GM19099 (cell line): ENCODE results near the gene PRDM12.

Experiments
- POLR2A ChIP-seq: IDR thresholded peaks from 3 replicates; pipeline ENCODE4 v1.6.1; 2011; ENCODE audit warnings: low read depth; ENCODE audit not compliant: insufficient read length; ENCODE audit errors: extremely low read depth

The PRDM12 gene

GRCh38 chr9:130714586-130715110, 50.3 kb downstream of the PRDM12 start:
- TF ChIP-seq POLR2A: no peak

- no peak for TF ChIP-seq POLR2A
Measured at GRCh38 chr9:130715270-130715669, 50.9 kb downstream of the PRDM12 start.

- TF ChIP-seq POLR2A: no peak
Measured at GRCh38 chr9:130718562-130718961, 54.2 kb downstream of the PRDM12 start.

DNA sequence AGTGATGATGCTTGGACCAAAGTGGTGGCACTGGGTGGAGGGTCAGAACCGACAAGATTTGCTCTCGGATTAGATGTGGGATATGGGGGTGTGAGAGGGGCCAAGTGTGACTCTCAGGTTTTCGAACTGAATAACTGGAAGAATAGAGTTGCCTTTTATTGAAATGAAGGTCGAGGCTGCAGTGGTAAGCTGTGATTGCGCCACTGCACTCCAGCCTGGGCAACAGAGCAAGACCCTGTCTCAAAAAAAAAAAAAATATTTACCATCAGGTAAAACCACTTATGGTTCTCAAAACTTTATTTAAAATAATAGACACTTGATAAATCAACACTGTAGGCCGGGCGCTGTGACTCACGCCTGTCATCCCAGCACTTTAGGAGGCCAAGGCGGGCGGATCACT, 56.4 kb downstream of the PRDM12 start:
- TF ChIP-seq POLR2A: no peak

DNA sequence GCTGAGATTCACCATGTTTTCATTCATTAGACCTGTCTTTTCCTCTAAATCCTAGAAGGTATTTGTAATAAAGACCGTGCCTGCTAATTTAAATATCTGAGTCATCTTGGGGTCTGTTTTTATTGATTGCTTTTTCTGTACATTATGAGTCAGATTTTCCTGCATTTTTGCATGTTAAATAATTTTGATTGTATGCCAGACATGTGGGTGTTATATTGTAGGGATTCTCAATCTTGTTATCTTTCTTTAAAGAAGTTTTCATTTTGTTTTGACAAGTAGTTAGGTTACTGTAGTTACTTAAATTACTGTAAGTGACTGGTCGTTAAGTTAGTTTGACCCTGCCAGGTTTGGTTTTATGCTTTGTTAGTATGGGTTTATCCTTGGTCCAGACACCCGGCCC, 64.3 kb downstream of the PRDM12 start:
- no peak for TF ChIP-seq POLR2A

- TF ChIP-seq POLR2A: no peak
Measured at GRCh38 chr9:130729145-130729544, 64.8 kb downstream of the PRDM12 start.

- TF ChIP-seq POLR2A: no peak
Measured at GRCh38 chr9:130731355-130731754, 67.0 kb downstream of the PRDM12 start.

GRCh38 chr9:130732136-130732535, 67.7 kb downstream of the PRDM12 start:
- no peak for TF ChIP-seq POLR2A
